GM12874 (cell line): ENCODE results near the gene SMARCD1.

Experiments
- TF ChIP-seq, protein P1 (sequence below): IDR thresholded peaks from 2 replicates; pipeline ENCODE4 v1.5.1; 2011; ENCODE audit warnings: low read depth, mild to moderate bottlenecking, control low read depth, low read length, moderate library complexity; ENCODE audit not compliant: insufficient read depth

The SMARCD1 gene

GRCh38 chr12:50066402-50066801 is 18.7 kb upstream of the SMARCD1 start:
- TF ChIP-seq, protein P1, sequence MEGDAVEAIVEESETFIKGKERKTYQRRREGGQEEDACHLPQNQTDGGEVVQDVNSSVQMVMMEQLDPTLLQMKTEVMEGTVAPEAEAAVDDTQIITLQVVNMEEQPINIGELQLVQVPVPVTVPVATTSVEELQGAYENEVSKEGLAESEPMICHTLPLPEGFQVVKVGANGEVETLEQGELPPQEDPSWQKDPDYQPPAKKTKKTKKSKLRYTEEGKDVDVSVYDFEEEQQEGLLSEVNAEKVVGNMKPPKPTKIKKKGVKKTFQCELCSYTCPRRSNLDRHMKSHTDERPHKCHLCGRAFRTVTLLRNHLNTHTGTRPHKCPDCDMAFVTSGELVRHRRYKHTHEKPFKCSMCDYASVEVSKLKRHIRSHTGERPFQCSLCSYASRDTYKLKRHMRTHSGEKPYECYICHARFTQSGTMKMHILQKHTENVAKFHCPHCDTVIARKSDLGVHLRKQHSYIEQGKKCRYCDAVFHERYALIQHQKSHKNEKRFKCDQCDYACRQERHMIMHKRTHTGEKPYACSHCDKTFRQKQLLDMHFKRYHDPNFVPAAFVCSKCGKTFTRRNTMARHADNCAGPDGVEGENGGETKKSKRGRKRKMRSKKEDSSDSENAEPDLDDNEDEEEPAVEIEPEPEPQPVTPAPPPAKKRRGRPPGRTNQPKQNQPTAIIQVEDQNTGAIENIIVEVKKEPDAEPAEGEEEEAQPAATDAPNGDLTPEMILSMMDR, result no peak

- TF ChIP-seq, protein P1, result no peak
These were observed 16.1 kb upstream of the SMARCD1 start for GRCh38 chr12:50069069-50069468.

- TF ChIP-seq, protein P1, result no peak
These were observed 15.6 kb upstream of the SMARCD1 start for GRCh38 chr12:50069539-50069938.

DNA sequence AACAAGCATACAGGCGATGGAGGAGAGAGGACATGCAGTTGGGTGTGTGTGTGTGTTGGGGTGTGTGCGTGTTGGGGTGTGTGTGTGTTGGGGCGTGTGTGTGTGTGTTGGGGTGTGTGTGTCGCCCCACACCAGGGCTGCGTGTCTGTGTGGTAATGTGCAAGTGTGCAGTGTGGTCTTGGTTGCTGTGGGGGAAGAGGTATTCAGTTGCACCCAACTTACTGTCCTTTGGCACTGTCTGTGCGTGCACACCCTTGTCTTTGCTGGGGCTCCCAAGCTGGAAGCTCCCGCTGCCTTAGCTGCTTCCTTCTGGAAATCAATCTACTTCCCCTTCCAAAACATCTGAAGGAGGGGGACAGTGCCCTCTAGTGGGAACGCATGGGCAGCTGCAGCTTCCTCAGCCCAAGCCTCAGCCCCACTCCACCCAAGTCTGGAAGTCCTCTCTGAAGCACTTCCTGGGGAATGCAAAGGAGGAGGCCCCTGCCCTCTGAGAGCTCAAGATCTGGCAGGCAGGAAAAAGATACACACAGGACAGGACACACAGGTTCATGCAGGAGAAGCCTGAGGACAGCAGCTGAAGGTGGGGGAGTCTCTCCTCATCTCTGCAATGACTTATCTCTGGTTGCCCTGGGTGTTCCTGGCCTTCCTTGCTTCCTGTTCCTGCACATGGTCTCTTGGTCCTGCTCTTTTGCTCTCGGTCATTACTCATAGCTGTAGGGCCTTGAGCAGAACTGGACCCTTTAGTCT is 14.7 kb upstream of the SMARCD1 start:
- TF ChIP-seq, protein P1, result peak; percentile 93

DNA sequence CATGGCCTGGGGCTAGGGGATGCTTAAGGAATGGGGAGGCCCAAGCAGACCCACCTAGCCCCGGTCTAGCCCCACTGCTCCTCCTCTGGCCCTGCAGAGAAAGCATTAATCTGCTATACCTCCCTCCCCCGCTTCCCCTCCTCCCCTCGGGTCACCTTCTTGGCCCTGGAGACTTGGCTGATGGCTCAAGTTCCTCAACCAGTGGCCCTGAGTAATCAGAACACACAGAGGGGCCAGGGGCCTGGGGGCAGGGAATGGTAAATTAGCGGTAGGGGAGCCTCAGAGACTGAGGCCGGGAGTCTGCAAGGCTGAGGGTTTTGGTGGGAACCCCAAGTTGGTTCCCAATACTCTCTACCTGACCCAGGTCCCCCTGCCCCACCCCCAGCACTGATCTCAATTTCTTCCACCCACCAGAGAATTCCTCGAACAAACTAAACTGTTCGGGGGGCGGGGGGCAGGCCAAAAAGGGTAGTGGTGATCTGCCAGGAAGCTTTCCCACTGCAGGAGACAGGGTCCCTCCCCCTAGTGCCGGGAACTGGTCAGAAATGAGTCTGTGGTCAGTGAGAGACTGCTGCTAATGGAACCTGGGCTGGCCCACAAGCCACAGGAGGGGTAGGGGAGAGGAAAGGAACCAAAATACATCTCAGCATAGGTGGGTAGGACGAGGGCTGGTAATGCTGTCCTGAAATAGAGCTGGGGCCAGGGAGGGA is 12.8 kb upstream of the SMARCD1 start:
- TF ChIP-seq, protein P1, result no peak

DNA sequence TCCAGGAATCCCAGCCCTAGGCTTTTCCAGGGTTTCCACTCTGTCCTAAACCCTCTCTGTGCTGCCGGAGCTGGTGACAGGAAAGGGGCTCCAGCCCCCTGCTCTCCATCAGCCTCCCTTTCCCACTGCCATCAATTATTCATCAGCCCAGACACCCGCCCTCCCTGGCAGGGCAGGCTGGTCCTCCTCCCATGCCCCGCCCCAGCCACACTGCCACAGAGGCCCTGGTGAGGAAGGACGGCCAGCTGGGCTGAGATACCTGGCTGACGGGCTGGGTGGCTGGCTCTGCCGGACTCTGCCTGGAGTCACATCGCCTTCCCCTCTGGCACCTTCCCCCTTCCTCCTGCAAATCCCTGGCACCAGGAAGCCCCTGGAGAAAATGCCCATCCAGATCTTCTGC is 11.9 kb upstream of the SMARCD1 start:
- TF ChIP-seq, protein P1, result no peak

GRCh38 chr12:50073712-50074111 is 11.4 kb upstream of the SMARCD1 start:
- TF ChIP-seq, protein P1, result no peak
